Mesendoderm (in vitro differentiated cells): ENCODE data around the gene LAMC1.

ENCODE experiments used
- DNase-seq: peaks from one replicate; pipeline ENCODE4 v3.0.0; 2013
- H2AK5ac ChIP-seq: 2 replicates; pipeline ENCODE4 v1.6.1; 2013; ENCODE audit warnings: low read length, inconsistent platforms
- H2BK120ac ChIP-seq: 2 replicates; pipeline ENCODE4 v1.6.1; 2013; ENCODE audit warnings: low read depth, mild to moderate bottlenecking, low read length, moderate library complexity, mixed read lengths
- H2BK15ac ChIP-seq: replicated peaks from 2 replicates; pipeline ENCODE4 v1.6.1; 2013; ENCODE audit warnings: low read depth, mild to moderate bottlenecking, moderate library complexity
- H2BK5ac ChIP-seq: 2 replicates; pipeline ENCODE4 v1.6.1; 2013; ENCODE audit warnings: low read length, inconsistent platforms
- H3K18ac ChIP-seq: 2 replicates; pipeline ENCODE4 v1.6.1; 2013; ENCODE audit warnings: mild to moderate bottlenecking, low read length, mixed read lengths
- H3K23ac ChIP-seq: one replicate; pipeline ENCODE4 v1.6.1; 2013; ENCODE audit warnings: low read length
- H3K27ac ChIP-seq: 2 replicates; pipeline ENCODE4 v1.5.1; 2013; ENCODE audit warnings: low read depth, mild to moderate bottlenecking, inconsistent platforms, low read length, moderate library complexity
- H3K27me3 ChIP-seq: 2 replicates; pipeline ENCODE4 v1.6.1; 2013; ENCODE audit warnings: low read length, control low read depth, mild to moderate bottlenecking, inconsistent platforms; ENCODE audit not compliant: insufficient read depth, poor library complexity
- H3K36me3 ChIP-seq: 2 replicates; pipeline ENCODE4 v1.6.1; 2013; ENCODE audit warnings: low read length, inconsistent platforms; ENCODE audit not compliant: control insufficient read depth, insufficient read depth
- H3K4ac ChIP-seq: one replicate; pipeline ENCODE4 v1.6.1; 2013; ENCODE audit warnings: low read depth, mild to moderate bottlenecking, low read length, moderate library complexity
- H3K4me1 ChIP-seq: 2 replicates; pipeline ENCODE4 v1.6.1; 2013; ENCODE audit warnings: low read depth, low read length, inconsistent platforms; ENCODE audit not compliant: control insufficient read depth
- H3K4me2 ChIP-seq: 2 replicates; pipeline ENCODE4 v1.6.1; 2013; ENCODE audit warnings: low read length
- H3K4me3 ChIP-seq: 2 replicates; pipeline ENCODE4 v1.5.1; 2013; ENCODE audit warnings: mild to moderate bottlenecking, low read length
- H3K56ac ChIP-seq: one replicate; pipeline ENCODE4 v1.6.1; 2013; ENCODE audit warnings: low read length
- H3K79me1 ChIP-seq: 2 replicates; pipeline ENCODE4 v1.6.1; 2013; ENCODE audit warnings: low read length, inconsistent platforms
- H3K79me2 ChIP-seq: 2 replicates; pipeline ENCODE4 v1.6.1; 2013; ENCODE audit warnings: mild to moderate bottlenecking, low read length; ENCODE audit not compliant: control insufficient read depth, insufficient read depth
- H3K9ac ChIP-seq: 2 replicates; pipeline ENCODE4 v1.6.1; 2013; ENCODE audit warnings: low read length, inconsistent platforms
- H4K5ac ChIP-seq: one replicate; pipeline ENCODE4 v1.6.1; 2013; ENCODE audit warnings: low read length
- H4K8ac ChIP-seq: one replicate; pipeline ENCODE4 v1.6.1; 2013; ENCODE audit warnings: low read depth, mild to moderate bottlenecking, control low read depth, low read length, moderate library complexity
- WGBS: extraction: QIAGEN DNeasy Blood & Tissue Kit; methylation state at CpG from one replicate; pipeline ENCODE4 v1.1.7; 2013; ENCODE audit warnings: low lambda C conversion rate, missing lambda C conversion rate; ENCODE audit not compliant: insufficient coverage; ENCODE audit errors: extremely low coverage; 5-methylcytosine and 5-hydroxymethylcytosine counted together

Gene LAMC1

GRCh38 chr1:183022202-183023145 is 746 bp upstream of the LAMC1 start:
- no peak overlapping the region for H2BK15ac ChIP-seq
- H3K18ac ChIP-seq = peak overlapping the region; percentile 91
- H3K27me3 ChIP-seq = no peaks in the 10 kb centered on the region
- peaks cover 4% of the 10 kb centered on the region for H3K79me1 ChIP-seq
- H3K27ac ChIP-seq = peak overlapping the region; percentile 97
- H3K4me1 ChIP-seq = peaks cover 4% of the 10 kb centered on the region
- H3K4me3 ChIP-seq = peak overlapping the region; percentile 54
- H3K4me2 ChIP-seq = peak overlapping the region; percentile 87
- H3K36me3 ChIP-seq = no peaks in the 10 kb centered on the region
- H2BK5ac ChIP-seq = peak overlapping the region; percentile 38
- peaks cover 4% of the 10 kb centered on the region for H3K79me2 ChIP-seq
- H3K9ac ChIP-seq = peak overlapping the region; percentile 86
- no peak overlapping the region for H2AK5ac ChIP-seq
- H3K4ac ChIP-seq = peak overlapping the region; percentile 97
- no peak overlapping the region for H2BK120ac ChIP-seq
- H4K8ac ChIP-seq = no peak overlapping the region
- no peak overlapping the region for H4K5ac ChIP-seq
- peak overlapping the region; percentile 73 for H3K23ac ChIP-seq
- peak; percentile 90 for DNase-seq
- peak overlapping the region; percentile 94 for H3K56ac ChIP-seq
- no CpG with 5 or more reads among the region's 57 CpGs for WGBS

GRCh38 chr1:183023601-183024316 is 539 bp downstream of the LAMC1 start:
- H3K36me3 ChIP-seq = no peaks in the 10 kb centered on the region
- peak overlapping the region; percentile 85 for H3K23ac ChIP-seq
- no peaks in the 10 kb centered on the region for H3K27me3 ChIP-seq
- H3K9ac ChIP-seq = peak overlapping the region; percentile 79
- H2BK15ac ChIP-seq = no peak overlapping the region
- no peak overlapping the region for H4K5ac ChIP-seq
- peak overlapping the region; percentile 86 for H3K4me2 ChIP-seq
- H3K27ac ChIP-seq = peak overlapping the region; percentile 88
- H3K4ac ChIP-seq = no peak overlapping the region
- DNase-seq = peak; percentile 93
- peaks cover 4% of the 10 kb centered on the region for H3K4me1 ChIP-seq
- H3K79me2 ChIP-seq = peaks cover 4% of the 10 kb centered on the region
- peak overlapping the region; percentile 70 for H3K4me3 ChIP-seq
- H2BK5ac ChIP-seq = no peak overlapping the region
- H2AK5ac ChIP-seq = no peak overlapping the region
- H3K18ac ChIP-seq = peak overlapping the region; percentile 77
- H4K8ac ChIP-seq = no peak overlapping the region
- no peak overlapping the region for H2BK120ac ChIP-seq
- no CpG with 5 or more reads among the region's 68 CpGs for WGBS
- H3K56ac ChIP-seq = peak overlapping the region; percentile 86
- peaks cover 4% of the 10 kb centered on the region for H3K79me1 ChIP-seq

- no peak overlapping the region for H3K27ac ChIP-seq
- no CpG with 5 or more reads among the region's 14 CpGs for WGBS
- no peak overlapping the region for H3K18ac ChIP-seq
- H3K56ac ChIP-seq = peak overlapping the region; percentile 72
- H2AK5ac ChIP-seq = no peak overlapping the region
- H3K36me3 ChIP-seq = no peaks in the 10 kb centered on the region
- no peak overlapping the region for H4K8ac ChIP-seq
- H3K4me3 ChIP-seq = peak overlapping the region; percentile 70
- no peak overlapping the region for H3K23ac ChIP-seq
- no peak overlapping the region for H2BK15ac ChIP-seq
- H3K79me2 ChIP-seq = peaks cover 4% of the 10 kb centered on the region
- no peak overlapping the region for H4K5ac ChIP-seq
- DNase-seq = no peak
- no peak overlapping the region for H2BK5ac ChIP-seq
- H3K79me1 ChIP-seq = peaks cover 4% of the 10 kb centered on the region
- H3K4me1 ChIP-seq = peaks cover 4% of the 10 kb centered on the region
- no peak overlapping the region for H3K4ac ChIP-seq
- peak overlapping the region; percentile 86 for H3K4me2 ChIP-seq
- H3K9ac ChIP-seq = peak overlapping the region; percentile 79
- no peaks in the 10 kb centered on the region for H3K27me3 ChIP-seq
- no peak overlapping the region for H2BK120ac ChIP-seq
Observed at GRCh38 chr1:183024317-183025009, 1.2 kb downstream of the LAMC1 start.

- Histone ChIP-seq H3K27ac (no peak overlapping the region), H3K56ac (no peak overlapping the region), H3K18ac (no peak overlapping the region)
Observed at GRCh38 chr1:183025010-183025337, 1.8 kb downstream of the LAMC1 start.

GRCh38 chr1:183025782-183026774 is 2.9 kb downstream of the LAMC1 start:
- Histone ChIP-seq H3K27me3 (no peaks in the 10 kb centered on the region), H3K79me1 (peaks cover 7% of the 10 kb centered on the region), H3K36me3 (no peaks in the 10 kb centered on the region), H3K18ac (no peak overlapping the region), H4K5ac (no peak overlapping the region), H2BK15ac (no peak overlapping the region), H3K4ac (no peak overlapping the region), H3K4me3 (no peak overlapping the region), H3K9ac (no peak overlapping the region), H3K4me1 (peaks cover 4% of the 10 kb centered on the region), H2BK120ac (no peak overlapping the region), H3K56ac (no peak overlapping the region), H3K27ac (no peak overlapping the region), H3K79me2 (peaks cover 7% of the 10 kb centered on the region), H3K4me2 (no peak overlapping the region), H4K8ac (no peak overlapping the region), H3K23ac (no peak overlapping the region), H2AK5ac (no peak overlapping the region), H2BK5ac (no peak overlapping the region)
- DNase-seq = peak; percentile 84
- WGBS = no CpG with 5 or more reads among the region's 4 CpGs

More at GRCh38 chr1:183025010-183025337, 1.8 kb downstream of the LAMC1 start:
- H3K27me3 ChIP-seq = no peaks in the 10 kb centered on the region
- no peak overlapping the region for H3K4me3 ChIP-seq
- H2AK5ac ChIP-seq = no peak overlapping the region
- no peak for DNase-seq
- H3K23ac ChIP-seq = no peak overlapping the region
- H3K79me2 ChIP-seq = peaks cover 5% of the 10 kb centered on the region
- H2BK15ac ChIP-seq = no peak overlapping the region
- no peak overlapping the region for H4K8ac ChIP-seq
- H2BK5ac ChIP-seq = no peak overlapping the region
- H3K79me1 ChIP-seq = peaks cover 5% of the 10 kb centered on the region
- no peak overlapping the region for H3K4ac ChIP-seq
- H3K9ac ChIP-seq = no peak overlapping the region
- H3K4me1 ChIP-seq = peaks cover 4% of the 10 kb centered on the region
- H3K36me3 ChIP-seq = no peaks in the 10 kb centered on the region
- WGBS = no CpG with 5 or more reads among the region's 3 CpGs
- no peak overlapping the region for H4K5ac ChIP-seq
- no peak overlapping the region for H2BK120ac ChIP-seq
- peak overlapping the region; percentile 86 for H3K4me2 ChIP-seq
